SK-N-SH treated with all-trans-retinoic acid at 6 μM for 48 hours (cell line): Measurements from ENCODE around the gene MUC2.

ENCODE experiments used
- ATAC-seq: fragments of 200-7000 bp; cut with Tn5 transposase; 3 replicates; pipeline ENCODE4 v1.9.1; 2020; ENCODE audit warnings: mild to moderate bottlenecking, moderate library complexity
- ARNTL ChIP-seq: fragments of 450-650 bp; formaldehyde crosslinking; IDR thresholded peaks from 2 replicates; pipeline ENCODE4 v1.5.0; 2020; ENCODE audit warnings: low read depth, mild to moderate bottlenecking, moderate library complexity, borderline replicate concordance
- BACH2 ChIP-seq: fragments of 250-450 bp; sonication (Bioruptor Pico); IDR thresholded peaks from 2 replicates; pipeline ENCODE4 v1.9.0; 2021; ENCODE audit warnings: mild to moderate bottlenecking, borderline replicate concordance
- CSDC2 ChIP-seq: fragments of 250-450 bp; sonication (Bioruptor Pico); IDR thresholded peaks from 2 replicates; pipeline ENCODE4 v1.5.0; 2020; ENCODE audit warnings: mild to moderate bottlenecking, moderate library complexity
- ESRRG ChIP-seq: fragments of 250-450 bp; sonication (Bioruptor Pico); IDR thresholded peaks from 2 replicates; pipeline ENCODE4 v1.6.1; 2021; ENCODE audit warnings: mild to moderate bottlenecking
- GLIS3 ChIP-seq: fragments of 250-450 bp; sonication (Bioruptor Pico); IDR thresholded peaks from 2 replicates; pipeline ENCODE4 v1.5.0; 2020; ENCODE audit warnings: mild to moderate bottlenecking, moderate library complexity
- ISL1 ChIP-seq: fragments of 250-450 bp; sonication (Bioruptor Pico); IDR thresholded peaks from 2 replicates; pipeline ENCODE4 v2.1.2; 2022; ENCODE audit warnings: mild to moderate bottlenecking, moderate library complexity
- OSR1 ChIP-seq: fragments of 250-450 bp; sonication (Bioruptor Pico); IDR thresholded peaks from 2 replicates; pipeline ENCODE4 v1.8.0; 2022; ENCODE audit warnings: moderate library complexity, mild to moderate bottlenecking, inconsistent platforms
- PATZ1 ChIP-seq: fragments of 250-450 bp; sonication (Bioruptor Pico); IDR thresholded peaks from 2 replicates; pipeline ENCODE4 v1.8.0; 2020; ENCODE audit warnings: mild to moderate bottlenecking, moderate library complexity, borderline replicate concordance
- PPARA ChIP-seq: fragments of 250-450 bp; sonication (Bioruptor Pico); IDR thresholded peaks from 2 replicates; pipeline ENCODE4 v1.5.0; 2020; ENCODE audit warnings: mild to moderate bottlenecking, borderline replicate concordance
- RARB ChIP-seq: fragments of 250-450 bp; sonication (Bioruptor Pico); IDR thresholded peaks from 2 replicates; pipeline ENCODE4 v1.8.0; 2021; ENCODE audit warnings: mild to moderate bottlenecking, moderate library complexity
- SNAI2 ChIP-seq: fragments of 250-450 bp; sonication (Bioruptor Pico); IDR thresholded peaks from 2 replicates; pipeline ENCODE4 v1.5.0; 2020; ENCODE audit warnings: mild to moderate bottlenecking, moderate library complexity
- TCF4 ChIP-seq: fragments of 250-450 bp; sonication (Bioruptor Pico); IDR thresholded peaks from 2 replicates; pipeline ENCODE4 v1.8.0; 2021; ENCODE audit warnings: mild to moderate bottlenecking, moderate library complexity, borderline replicate concordance
- ZC3H10 ChIP-seq: fragments of 250-450 bp; sonication (Bioruptor Pico); IDR thresholded peaks from 2 replicates; pipeline ENCODE4 v1.5.1; 2021; ENCODE audit warnings: mild to moderate bottlenecking, moderate library complexity
- ZFP3 ChIP-seq: fragments of 250-450 bp; sonication (Bioruptor Pico); IDR thresholded peaks from 2 replicates; pipeline ENCODE4 v1.5.0; 2020; ENCODE audit warnings: mild to moderate bottlenecking, moderate library complexity
- ZNF565 ChIP-seq: fragments of 450-650 bp; formaldehyde crosslinking; conservative IDR thresholded peaks from 2 replicates; pipeline ENCODE4 v1.5.0; 2020; ENCODE audit warnings: low read depth, mild to moderate bottlenecking, moderate library complexity
- ZNF70 ChIP-seq: fragments of 450-650 bp; formaldehyde crosslinking; IDR thresholded peaks from 2 replicates; pipeline ENCODE4 v1.5.0; 2020; ENCODE audit warnings: mild to moderate bottlenecking, moderate library complexity
- ZNF8 ChIP-seq: fragments of 450-650 bp; formaldehyde crosslinking; IDR thresholded peaks from 2 replicates; pipeline ENCODE4 v1.5.0; 2020; ENCODE audit warnings: mild to moderate bottlenecking, moderate library complexity
- TF ChIP-seq, protein P1 (sequence below): fragments of 250-450 bp; sonication (Bioruptor Pico); IDR thresholded peaks from 2 replicates; pipeline ENCODE4 v1.8.0; 2021; ENCODE audit warnings: low read depth, mild to moderate bottlenecking, moderate library complexity, borderline replicate concordance
- TF ChIP-seq, protein P2 (sequence below): fragments of 250-450 bp; sonication (Bioruptor Pico); IDR thresholded peaks from 2 replicates; pipeline ENCODE4 v1.5.0; 2020; ENCODE audit warnings: mild to moderate bottlenecking, moderate library complexity
- TF ChIP-seq, protein P3 (sequence below): fragments of 250-450 bp; sonication (Bioruptor Pico); IDR thresholded peaks from 2 replicates; pipeline ENCODE4 v1.5.1; 2020; ENCODE audit warnings: low read depth, mild to moderate bottlenecking, moderate library complexity

Gene MUC2

DNA sequence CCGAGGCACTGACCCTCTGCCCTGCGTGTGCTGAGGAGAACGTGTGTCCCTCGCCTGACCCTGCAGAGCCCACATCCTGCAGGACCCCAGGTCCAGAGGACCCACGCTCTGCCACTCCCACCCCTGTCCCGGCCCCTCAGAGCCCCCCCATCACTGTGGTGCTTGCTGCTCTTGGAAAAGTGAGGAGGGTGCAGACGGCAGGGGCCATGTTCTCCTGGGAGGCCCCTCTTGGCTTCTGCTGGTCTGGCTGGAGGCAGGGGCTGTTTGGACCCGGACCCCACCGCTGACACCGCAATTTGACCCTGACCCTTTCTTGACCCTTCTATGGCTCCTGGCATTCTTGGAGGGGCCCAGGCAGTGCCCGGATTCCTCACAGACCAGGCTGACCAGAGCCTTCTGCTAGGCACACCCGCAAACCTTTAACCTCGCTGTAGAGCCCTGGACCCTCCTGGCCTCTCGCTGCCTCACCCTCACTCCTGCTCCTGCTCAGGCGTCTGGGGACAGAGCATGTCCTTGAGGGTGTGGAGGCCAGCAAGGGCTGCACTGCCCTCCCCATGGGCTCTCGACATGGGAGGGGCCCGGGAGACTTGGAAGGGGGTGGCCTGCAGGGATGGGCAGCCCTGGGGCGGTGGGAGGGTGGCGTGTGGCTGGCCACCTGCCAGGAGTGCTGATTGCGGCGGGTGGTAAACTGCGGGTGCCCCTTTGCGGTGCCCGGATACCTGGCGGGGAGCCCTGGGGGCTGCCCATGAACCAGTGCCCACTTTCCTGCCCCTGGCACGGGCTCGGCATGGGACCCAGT lies 46.1 kb downstream of the MUC2 start (continued):
- TF ChIP-seq SNAI2 (CRISPR knock-in tag) (no peak), ZC3H10 (no peak), ISL1 (CRISPR knock-in tag) (no peak), GLIS3 (CRISPR knock-in tag) (no peak), BACH2 (CRISPR knock-in tag) (no peak)
- TF ChIP-seq, protein P1, sequence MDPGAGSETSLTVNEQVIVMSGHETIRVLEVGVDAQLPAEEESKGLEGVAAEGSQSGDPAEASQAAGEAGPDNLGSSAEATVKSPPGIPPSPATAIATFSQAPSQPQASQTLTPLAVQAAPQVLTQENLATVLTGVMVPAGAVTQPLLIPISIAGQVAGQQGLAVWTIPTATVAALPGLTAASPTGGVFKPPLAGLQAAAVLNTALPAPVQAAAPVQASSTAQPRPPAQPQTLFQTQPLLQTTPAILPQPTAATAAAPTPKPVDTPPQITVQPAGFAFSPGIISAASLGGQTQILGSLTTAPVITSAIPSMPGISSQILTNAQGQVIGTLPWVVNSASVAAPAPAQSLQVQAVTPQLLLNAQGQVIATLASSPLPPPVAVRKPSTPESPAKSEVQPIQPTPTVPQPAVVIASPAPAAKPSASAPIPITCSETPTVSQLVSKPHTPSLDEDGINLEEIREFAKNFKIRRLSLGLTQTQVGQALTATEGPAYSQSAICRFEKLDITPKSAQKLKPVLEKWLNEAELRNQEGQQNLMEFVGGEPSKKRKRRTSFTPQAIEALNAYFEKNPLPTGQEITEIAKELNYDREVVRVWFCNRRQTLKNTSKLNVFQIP (CRISPR knock-in tag) = no peak
- TF ChIP-seq, all 23 proteins: peak for 0

DNA sequence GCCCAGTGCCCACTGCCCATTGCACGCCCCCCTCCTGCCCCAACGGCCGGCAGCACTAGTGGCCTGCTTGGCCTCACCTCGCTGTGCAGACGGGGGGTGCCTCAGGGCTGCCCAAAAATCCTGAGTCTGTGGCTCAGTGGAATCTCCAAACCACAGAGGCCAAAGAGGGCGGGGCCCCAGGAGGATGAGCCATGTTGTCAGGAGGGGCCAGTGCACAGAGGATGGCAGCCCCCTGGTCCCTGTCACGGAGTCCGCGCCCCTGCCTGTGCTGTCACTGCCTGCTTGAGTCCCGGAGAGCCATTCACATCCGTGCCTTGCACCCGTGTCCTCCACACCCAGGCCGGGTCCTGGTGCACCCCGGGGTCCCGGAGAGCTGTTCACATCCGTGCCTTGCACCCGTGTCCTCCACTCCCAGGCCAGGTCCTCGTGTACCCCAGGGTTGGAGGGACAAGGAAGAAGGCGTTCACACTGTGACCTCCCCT lies 46.7 kb downstream of the MUC2 start:
- TF ChIP-seq ARNTL (CRISPR knock-in tag) (no peak), ZNF565 (no peak), BACH2 (CRISPR knock-in tag) (no peak), PATZ1 (CRISPR knock-in tag) (no peak), ZNF8 (CRISPR knock-in tag) (no peak), OSR1 (no peak), PPARA (no peak), RARB (no peak), ISL1 (CRISPR knock-in tag) (no peak), SNAI2 (CRISPR knock-in tag) (no peak)
- TF ChIP-seq, protein P1 (CRISPR knock-in tag) = no peak
- TF ChIP-seq, all 23 proteins: peak for 0

DNA sequence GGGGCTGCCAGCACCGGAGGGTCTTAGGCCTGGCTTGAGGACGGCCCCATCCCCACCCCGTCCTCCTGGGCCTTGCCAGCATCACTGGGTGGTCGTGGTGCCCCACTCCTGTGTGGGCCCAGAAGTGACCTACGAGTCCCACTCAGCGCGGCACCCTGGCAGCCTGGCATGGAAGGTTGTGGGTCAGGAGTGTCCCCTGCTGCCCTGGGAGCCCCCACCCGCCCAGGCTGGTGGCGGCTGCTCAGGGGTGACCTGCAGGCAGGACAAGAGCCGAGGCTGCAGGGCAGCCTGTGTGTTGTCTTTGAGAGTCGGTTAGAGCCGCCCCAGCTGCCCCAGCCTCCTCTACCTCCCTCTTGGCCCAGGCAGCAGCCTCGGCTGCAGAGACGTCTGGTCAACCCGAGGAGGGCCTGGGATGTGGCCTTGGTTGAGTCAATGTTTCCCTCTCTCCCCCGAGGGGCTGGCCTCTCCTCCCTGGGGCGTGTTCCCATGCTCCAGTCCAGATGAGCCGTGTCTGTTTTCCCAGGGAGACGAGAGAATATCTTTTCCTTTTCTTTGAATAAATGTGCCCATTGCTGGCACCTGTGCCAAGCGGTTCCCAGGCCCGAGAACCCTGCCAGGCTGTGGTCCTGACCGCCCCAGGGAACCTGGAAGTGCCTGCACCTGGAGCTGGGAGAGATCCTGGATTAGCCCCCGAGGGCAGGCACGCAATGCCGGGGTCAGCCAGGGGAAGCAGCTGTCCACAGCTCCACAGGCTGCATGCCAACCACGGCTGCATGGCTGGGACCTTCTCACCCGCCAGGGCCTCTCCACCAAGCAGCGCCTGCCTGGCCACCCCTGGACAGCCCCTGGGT lies 47.4 kb downstream of the MUC2 start:
- ATAC-seq = no peak
- TF ChIP-seq ESRRG (CRISPR knock-in tag) (no peak), ZC3H10 (no peak), PATZ1 (CRISPR knock-in tag) (no peak), ZNF8 (CRISPR knock-in tag) (no peak), TCF4 (CRISPR knock-in tag) (no peak), SNAI2 (CRISPR knock-in tag) (no peak), CSDC2 (CRISPR knock-in tag) (no peak), OSR1 (no peak), ZFP3 (CRISPR knock-in tag) (no peak), ZNF565 (no peak), ZNF70 (no peak), PPARA (no peak), BACH2 (CRISPR knock-in tag) (no peak)
- TF ChIP-seq, protein P1 (CRISPR knock-in tag) = no peak
- TF ChIP-seq, protein P2, sequence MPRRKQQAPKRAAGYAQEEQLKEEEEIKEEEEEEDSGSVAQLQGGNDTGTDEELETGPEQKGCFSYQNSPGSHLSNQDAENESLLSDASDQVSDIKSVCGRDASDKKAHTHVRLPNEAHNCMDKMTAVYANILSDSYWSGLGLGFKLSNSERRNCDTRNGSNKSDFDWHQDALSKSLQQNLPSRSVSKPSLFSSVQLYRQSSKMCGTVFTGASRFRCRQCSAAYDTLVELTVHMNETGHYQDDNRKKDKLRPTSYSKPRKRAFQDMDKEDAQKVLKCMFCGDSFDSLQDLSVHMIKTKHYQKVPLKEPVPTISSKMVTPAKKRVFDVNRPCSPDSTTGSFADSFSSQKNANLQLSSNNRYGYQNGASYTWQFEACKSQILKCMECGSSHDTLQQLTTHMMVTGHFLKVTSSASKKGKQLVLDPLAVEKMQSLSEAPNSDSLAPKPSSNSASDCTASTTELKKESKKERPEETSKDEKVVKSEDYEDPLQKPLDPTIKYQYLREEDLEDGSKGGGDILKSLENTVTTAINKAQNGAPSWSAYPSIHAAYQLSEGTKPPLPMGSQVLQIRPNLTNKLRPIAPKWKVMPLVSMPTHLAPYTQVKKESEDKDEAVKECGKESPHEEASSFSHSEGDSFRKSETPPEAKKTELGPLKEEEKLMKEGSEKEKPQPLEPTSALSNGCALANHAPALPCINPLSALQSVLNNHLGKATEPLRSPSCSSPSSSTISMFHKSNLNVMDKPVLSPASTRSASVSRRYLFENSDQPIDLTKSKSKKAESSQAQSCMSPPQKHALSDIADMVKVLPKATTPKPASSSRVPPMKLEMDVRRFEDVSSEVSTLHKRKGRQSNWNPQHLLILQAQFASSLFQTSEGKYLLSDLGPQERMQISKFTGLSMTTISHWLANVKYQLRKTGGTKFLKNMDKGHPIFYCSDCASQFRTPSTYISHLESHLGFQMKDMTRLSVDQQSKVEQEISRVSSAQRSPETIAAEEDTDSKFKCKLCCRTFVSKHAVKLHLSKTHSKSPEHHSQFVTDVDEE (CRISPR knock-in tag) = no peak
- TF ChIP-seq, protein P3, sequence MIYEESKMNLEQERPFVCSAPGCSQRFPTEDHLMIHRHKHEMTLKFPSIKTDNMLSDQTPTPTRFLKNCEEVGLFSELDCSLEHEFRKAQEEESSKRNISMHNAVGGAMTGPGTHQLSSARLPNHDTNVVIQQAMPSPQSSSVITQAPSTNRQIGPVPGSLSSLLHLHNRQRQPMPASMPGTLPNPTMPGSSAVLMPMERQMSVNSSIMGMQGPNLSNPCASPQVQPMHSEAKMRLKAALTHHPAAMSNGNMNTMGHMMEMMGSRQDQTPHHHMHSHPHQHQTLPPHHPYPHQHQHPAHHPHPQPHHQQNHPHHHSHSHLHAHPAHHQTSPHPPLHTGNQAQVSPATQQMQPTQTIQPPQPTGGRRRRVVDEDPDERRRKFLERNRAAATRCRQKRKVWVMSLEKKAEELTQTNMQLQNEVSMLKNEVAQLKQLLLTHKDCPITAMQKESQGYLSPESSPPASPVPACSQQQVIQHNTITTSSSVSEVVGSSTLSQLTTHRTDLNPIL (CRISPR knock-in tag) = no peak

More for the DNA sequence above, 46.7 kb downstream of the MUC2 start:
- ATAC-seq = no peak
